Spleen (tissue), 3 donors: ENCODE results near the gene MARK3.

Source experiments
- POLR2A ChIP-seq, 3 donors: fragments of 450-650 bp; IDR thresholded peaks; one replicate each; pipeline ENCODE4 v1.5.1; 2017; ENCODE audit warnings: antibody characterized with exemption in 3 of 3, mild to moderate bottlenecking in 1 of 3
- POLR2AphosphoS5 ChIP-seq, 3 donors: sonication (generic); formaldehyde crosslinking; IDR thresholded peaks; one replicate each; pipeline ENCODE4 v1.5.1; 2017; ENCODE audit warnings: antibody characterized with exemption in 3 of 3

DNA sequence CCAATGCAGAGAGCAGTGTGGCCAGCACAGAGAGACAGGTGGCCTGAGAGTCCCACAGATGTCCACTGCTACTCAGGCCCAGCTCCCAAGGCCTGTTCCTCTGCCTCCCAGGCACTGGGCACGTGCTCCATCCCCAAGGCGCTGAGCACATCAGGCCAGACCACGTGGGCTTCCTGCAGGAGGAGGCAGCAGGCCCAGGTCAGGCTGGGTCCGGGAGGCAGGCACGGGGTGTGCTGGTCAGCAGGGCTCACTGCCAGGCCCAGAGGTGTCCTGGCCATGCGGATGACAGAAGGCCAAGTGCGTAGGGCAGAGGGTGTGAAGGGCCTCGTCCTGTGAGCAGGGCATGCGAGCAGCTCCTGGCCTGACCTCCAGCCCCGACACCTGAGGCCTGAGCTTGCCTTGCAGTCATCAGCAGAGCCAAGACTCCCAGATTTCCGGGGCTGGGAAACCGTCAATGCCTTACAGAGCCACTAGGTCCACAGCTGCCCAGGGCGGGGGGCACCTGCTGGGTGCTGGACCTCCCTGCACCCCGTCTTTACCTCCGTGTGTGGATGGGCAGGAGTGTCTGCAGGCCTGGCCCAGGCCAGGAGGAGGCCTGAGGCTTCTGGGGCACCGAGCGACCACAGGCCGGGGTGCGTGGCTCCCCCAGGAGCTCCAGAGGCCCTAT, 158.6 kb downstream of the MARK3 start:
- peak in 1 of 3 donors; percentile 16 for TF ChIP-seq POLR2AphosphoS5 (IDR thresholded peaks at IDR 0.05)
- no peak for TF ChIP-seq POLR2A (IDR thresholded peaks at IDR 0.05)
